ENCODE data around the gene PDCD4. TPM values are rescaled to one million over a fixed set of nuclear protein-coding genes. Genes with fewer than 3 reads are reported as not detected.

PDCD4 gene
- total and polyA plus RNA-seq, 10 of the 15 experiments (the other 5 are each of a cell fraction or from before 2014, with no cell fraction given): 101 to 372 (median 171) TPM

DNA sequence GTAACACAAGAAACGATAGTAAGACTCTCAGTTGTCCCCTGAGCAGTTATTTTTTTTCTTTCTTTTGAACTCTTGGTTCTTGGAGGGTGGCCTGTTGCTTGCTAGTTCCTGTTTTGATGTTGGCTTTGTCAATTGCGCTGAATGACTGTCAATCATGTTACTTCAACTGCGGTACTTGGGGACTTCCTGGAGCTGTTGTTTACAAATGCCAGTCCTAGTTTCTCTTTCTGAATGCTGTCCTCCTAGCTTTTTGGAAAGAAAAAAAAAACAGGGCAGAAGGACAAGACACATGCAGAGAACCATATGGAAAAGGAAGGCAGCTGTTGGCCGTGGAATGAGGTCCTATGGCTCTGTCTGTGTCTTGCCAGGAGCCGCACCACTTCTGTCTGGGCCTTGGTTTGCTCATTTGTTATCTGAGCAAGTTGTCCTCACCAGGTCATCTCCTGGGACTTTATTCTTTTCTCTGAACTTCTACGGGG lies 7.0 kb upstream of the PDCD4 start (continued):
- no peak for TF ChIP-seq HDGF (IDR thresholded peaks at IDR 0.05)
- peak; percentile 26; the same call in 1 of the 2 replicates for TF ChIP-seq NFYA (IDR thresholded peaks at IDR 0.05; ENCODE audit: borderline replicate concordance, low read depth, low read length)
- TF ChIP-seq, protein P1, sequence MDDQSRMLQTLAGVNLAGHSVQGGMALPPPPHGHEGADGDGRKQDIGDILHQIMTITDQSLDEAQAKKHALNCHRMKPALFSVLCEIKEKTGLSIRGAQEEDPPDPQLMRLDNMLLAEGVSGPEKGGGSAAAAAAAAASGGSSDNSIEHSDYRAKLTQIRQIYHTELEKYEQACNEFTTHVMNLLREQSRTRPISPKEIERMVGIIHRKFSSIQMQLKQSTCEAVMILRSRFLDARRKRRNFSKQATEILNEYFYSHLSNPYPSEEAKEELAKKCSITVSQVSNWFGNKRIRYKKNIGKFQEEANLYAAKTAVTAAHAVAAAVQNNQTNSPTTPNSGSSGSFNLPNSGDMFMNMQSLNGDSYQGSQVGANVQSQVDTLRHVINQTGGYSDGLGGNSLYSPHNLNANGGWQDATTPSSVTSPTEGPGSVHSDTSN (IDR thresholded peaks at IDR 0.05; ENCODE audit: insufficient replicate concordance, low read depth, low read length): peak; percentile 97
- TF ChIP-seq, protein P2, sequence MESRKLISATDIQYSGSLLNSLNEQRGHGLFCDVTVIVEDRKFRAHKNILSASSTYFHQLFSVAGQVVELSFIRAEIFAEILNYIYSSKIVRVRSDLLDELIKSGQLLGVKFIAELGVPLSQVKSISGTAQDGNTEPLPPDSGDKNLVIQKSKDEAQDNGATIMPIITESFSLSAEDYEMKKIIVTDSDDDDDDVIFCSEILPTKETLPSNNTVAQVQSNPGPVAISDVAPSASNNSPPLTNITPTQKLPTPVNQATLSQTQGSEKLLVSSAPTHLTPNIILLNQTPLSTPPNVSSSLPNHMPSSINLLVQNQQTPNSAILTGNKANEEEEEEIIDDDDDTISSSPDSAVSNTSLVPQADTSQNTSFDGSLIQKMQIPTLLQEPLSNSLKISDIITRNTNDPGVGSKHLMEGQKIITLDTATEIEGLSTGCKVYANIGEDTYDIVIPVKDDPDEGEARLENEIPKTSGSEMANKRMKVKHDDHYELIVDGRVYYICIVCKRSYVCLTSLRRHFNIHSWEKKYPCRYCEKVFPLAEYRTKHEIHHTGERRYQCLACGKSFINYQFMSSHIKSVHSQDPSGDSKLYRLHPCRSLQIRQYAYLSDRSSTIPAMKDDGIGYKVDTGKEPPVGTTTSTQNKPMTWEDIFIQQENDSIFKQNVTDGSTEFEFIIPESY (IDR thresholded peaks at IDR 0.05): no peak
- no peak for TF ChIP-seq ZBED1 (IDR thresholded peaks at IDR 0.05; ENCODE audit: borderline replicate concordance)
- TF ChIP-seq POU2F2 (IDR thresholded peaks at IDR 0.05; ENCODE audit: borderline replicate concordance, low read depth, low read length): peak; percentile 56; the same call in 1 of the 3 replicates
- TF ChIP-seq, protein P3, sequence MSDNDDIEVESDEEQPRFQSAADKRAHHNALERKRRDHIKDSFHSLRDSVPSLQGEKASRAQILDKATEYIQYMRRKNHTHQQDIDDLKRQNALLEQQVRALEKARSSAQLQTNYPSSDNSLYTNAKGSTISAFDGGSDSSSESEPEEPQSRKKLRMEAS (IDR thresholded peaks at IDR 0.05; ENCODE audit: low read depth, low read length): 0 out of 2 replicates have a peak, but pooled peaks have one; percentile 21
- TF ChIP-seq ESRRA (IDR thresholded peaks at IDR 0.05; ENCODE audit: low read length): no peak
- TF ChIP-seq RAD21 (IDR thresholded peaks at IDR 0.05; ENCODE audit: insufficient read depth, low read depth, low read length): 0 out of 2 replicates have a peak, but pooled peaks have one; percentile 5
- no peak for TF ChIP-seq NRF1 (conservative IDR thresholded peaks at IDR 0.05; ENCODE audit: low read depth, low read length)
- no peak for TF ChIP-seq STAT1 (conservative IDR thresholded peaks at IDR 0.05)
- peak; percentile 33 for TF ChIP-seq SP1 (IDR thresholded peaks at IDR 0.05; ENCODE audit: low read depth, low read length)
- TF ChIP-seq MTA2 (IDR thresholded peaks at IDR 0.05; ENCODE audit: low read depth): peak; percentile 37; the same call in 1 of the 2 replicates
- peak; percentile 30; the same call in 1 of the 2 replicates for TF ChIP-seq MXI1 (IDR thresholded peaks at IDR 0.05; ENCODE audit: low read depth, low read length)
- no peak for TF ChIP-seq REST (IDR thresholded peaks at IDR 0.05; ENCODE audit: low read depth, low read length)
- TF ChIP-seq CREB1 (IDR thresholded peaks at IDR 0.05; ENCODE audit: low read depth): peak; percentile 72
- TF ChIP-seq POLR2A (IDR thresholded peaks at IDR 0.05; ENCODE audit: low read depth, low read length): no peak
- TF ChIP-seq RELB (IDR thresholded peaks at IDR 0.05; ENCODE audit: low read depth): peak; percentile 80
- TF ChIP-seq FOXM1 (IDR thresholded peaks at IDR 0.05; ENCODE audit: low read depth, low read length): peak; percentile 37; the same call in 1 of the 2 replicates

All from GM12878 (cell line).